Measurements from ENCODE around the gene IGSF9B.
A peak's percentile ranks its signal among the peaks of the same experiment; 100 is the strongest.

The IGSF9B gene

DNA sequence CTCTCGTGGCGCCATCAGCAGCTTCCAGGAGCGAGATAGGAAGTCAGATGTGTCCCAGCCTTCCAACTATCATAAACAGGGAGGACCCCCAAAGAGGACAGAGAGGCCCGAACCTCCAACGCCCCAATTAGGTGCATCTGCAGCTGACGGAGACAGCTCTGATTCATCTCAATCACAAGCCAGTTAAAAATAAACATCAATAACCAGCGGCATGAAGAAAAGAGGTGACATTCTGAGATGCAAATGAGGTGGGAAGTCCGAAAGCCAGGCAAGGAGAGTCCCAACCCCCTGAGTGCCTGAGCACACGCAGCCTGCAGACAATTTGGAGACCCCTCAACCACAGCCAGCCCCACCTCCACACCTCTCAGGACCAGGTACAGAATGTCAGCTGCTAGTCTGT, 28.1 kb upstream of the IGSF9B start:
- DNase-seq, result no peak

GRCh38 chr11:133983660-133984316, 27.0 kb upstream of the IGSF9B start:
- no peak for DNase-seq

- DNase-seq, result no peak
Observed at GRCh38 chr11:133982876-133983275, 26.1 kb upstream of the IGSF9B start.

DNA sequence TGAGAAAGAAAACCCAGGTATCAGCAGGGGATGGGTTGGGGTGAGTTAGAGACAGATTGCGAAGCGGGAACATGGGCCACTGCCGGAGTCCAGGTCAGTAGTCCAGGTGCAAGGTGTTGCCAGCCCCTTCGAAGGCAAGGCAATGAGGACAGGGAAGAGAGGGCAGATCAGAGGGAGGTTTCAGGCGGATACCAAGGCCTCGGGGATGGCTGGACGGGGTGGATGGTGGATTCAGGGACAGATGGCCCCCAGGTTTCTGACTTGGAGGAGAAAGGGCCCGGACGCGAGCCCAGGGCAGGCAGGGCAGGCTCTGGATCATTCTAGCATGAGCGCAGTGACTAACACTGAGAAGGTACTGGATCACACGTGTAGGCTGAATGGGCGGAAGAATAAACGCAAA, 25.4 kb upstream of the IGSF9B start:
- no peak for DNase-seq

GRCh38 chr11:133981156-133981555, 24.4 kb upstream of the IGSF9B start:
- no peak for DNase-seq

DNA sequence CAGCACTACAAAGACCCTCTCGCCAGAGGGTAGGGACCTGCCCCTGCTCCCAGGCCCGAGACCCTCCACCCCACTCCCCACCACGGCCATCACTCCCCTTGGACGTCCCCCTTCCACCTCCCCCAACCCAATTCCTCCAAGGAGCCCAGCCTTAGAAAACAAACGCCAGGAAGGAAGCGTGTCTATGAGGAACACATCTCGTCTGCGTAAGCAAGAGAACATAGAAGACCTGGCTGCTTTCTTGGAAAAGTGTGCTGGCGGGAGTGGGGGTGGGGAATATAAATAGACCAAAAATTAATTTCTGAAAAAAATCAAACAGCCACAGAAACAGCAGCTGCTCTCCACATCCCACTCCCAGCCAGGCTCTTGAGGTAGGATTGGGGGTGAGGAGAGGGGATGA, 23.9 kb upstream of the IGSF9B start:
- no peak for DNase-seq

DNA sequence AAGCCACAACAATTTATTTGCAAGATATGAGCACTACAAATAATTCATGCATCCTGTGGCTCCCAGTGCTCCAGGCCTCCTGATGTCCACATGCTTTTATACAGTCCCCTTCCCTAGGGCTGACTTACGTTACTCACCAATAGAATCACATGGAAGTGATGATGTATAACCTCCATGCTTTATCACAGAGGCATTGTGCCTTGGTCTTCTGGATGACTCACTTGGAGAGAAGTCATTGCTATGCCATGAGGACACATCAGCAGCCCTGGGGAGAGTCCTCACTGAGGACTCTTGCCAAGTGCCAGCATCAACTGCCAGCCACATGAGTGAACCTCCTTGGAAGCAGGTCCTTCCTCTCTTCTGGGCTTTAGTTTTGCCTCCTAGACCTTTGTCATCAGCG, 22.0 kb upstream of the IGSF9B start:
- DNase-seq, result no peak

DNA sequence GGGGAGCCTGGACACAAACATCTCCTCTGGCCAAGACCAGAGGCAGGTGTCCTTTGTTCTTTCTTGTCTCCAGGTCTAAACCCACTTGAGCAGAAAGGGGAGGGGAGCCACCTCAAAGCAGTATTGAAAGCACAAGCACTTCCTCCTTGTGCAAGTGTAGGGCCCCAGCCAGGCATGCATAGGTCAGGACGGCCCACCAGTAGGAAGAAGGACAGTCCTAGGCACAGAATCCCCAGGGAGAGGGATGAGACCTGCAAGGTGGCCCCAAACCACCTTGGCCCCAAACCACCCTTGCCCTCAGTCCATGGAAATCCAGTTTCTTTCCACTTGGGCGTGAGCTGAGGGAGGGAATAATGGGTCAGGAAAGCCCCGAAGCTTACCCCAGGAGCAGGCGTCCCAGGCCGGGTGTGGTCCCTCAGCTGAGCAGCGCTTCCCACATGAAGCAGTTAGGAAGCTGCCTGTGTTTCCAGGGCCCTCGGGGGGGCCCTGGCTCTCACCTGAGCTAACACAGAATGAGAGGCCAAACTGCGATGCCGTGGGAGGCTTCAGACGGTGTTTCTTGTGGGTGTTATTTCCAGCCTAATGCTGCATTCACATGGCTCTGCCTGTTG, 20.4 kb upstream of the IGSF9B start:
- no peak for DNase-seq

DNA sequence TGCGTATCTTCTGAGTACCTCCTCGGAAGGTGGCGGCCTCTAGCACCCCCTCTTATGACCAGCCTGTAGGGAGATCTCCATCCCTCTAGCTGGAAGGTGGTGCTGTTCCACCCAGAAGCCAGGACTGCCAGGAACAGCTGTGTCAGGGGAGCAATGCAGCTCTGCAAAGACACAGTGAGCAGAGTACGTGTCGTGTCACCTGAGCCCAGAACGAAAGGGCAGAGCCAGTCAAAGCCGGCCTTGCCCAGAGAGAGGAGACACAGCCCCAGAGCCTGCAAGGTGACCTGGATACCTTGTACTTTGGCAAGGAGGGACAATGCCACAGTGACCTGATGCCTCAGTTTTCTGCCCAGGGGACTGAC, 18.7 kb upstream of the IGSF9B start:
- no peak for DNase-seq

DNA sequence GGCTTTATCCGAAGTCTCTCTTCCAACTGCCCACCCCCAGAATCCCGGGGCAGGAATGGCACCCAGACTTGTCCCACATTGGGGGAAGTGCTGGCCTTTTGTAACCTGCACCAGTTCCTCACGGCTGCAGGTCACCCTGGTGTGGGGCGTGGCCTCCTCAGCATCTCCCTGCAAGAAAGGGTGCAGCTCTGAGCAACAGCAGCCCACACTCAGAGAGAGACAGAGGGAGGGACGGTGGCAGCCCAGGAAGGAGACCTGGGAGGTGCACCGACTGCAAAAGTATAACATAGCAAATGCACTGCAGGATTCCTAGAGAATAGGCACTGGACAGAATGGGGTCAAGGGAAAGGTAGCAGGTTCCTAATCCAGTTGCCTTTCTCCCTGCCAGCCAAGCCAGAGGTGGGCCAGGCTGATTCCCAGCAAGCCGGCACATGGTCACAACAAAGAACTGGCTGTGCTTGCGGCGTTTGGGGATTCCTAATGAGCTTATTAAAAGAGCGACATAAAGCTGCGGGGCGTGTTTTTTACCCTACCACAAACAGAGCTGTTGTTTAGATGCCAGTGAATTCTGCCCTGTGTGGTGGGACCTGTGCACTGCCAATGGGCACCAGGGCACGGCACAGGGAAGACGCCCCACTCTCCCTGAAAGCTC, 18.2 kb upstream of the IGSF9B start:
- DNase-seq, result no peak

- no peak for DNase-seq
Observed at GRCh38 chr11:133971881-133972280, 15.1 kb upstream of the IGSF9B start.

GRCh38 chr11:133969112-133969511, 12.3 kb upstream of the IGSF9B start:
- no peak for DNase-seq

DNA sequence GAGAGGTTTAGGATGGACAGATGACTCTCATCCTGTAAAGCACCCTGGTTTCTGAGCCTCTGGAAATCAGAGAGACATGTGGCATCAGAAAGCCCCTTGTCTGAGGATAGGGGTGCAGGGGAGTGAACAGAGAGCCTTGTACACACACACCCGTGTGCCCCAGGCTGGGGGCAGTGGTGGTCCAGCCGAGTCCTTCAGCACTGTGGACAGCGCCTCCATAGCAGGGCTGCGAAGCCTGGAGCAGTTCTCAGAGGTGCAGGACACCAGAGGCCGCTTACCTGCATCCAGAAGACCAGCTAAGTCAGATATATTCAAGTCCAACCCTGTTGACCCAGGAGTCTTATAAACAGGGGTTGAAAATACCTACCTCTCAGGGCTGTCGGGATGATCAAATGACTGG, 11.5 kb upstream of the IGSF9B start:
- DNase-seq, result peak; percentile 58

DNA sequence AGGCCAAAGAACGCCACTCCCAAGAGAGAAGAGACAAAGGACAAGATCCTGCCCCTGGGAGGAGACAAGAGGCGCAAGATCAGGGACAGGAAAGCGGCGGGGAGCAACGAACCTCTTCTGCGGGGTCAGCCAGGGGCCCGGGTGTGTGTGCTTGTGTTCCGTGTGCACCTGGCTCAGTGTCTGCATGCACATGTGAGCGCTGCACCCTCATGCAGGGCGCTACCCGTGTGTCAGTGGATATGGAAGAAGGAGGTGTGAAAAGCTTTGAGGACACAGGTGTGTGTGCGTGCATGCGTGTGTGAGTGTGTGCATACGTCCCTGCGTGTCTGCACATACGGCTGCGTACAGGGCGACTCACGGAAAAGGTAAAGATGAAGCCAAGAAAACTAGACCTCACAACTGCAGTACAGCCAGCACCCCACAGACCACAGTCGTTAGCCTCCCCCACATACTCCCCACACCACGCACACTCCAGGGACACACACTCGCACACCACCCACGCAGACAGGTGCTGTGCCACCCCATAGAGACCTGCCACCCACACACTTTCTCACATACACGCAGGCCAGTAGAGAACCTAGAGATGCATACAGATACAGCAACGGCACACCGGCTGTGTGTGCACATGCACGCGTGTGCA, 11.0 kb upstream of the IGSF9B start:
- no peak for DNase-seq

DNA sequence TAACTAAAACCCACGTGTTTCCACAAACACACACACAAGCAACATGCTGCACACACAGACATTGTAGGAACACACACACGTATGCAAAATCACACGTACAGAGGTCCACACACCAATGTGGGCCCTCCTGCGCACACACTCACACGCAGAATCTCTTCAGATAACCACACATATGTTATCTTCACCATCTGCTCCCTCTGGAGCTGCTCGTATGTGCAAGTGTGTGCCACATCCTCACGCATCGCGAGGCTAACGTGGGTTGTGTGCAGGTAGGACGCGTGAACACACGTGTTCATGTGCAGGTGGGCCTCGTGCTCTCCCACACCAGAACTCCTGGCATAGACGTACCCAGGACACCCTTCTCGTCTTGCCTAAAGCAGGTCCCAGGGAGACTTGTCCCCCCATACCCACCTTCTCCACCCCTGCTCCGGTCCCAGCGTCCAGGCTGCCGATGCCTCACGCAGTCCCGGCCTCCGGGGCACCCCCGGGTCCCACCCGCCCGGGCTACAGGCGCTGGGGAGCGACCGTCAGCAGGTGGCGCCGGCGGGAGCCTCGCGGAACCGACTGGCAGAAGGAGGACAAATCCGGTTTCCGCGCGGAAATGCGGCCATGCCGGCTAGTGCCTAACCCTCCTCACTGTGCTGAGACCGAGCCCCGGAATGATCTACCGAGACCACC, 10.3 kb upstream of the IGSF9B start:
- peak; percentile 79 for DNase-seq

DNA sequence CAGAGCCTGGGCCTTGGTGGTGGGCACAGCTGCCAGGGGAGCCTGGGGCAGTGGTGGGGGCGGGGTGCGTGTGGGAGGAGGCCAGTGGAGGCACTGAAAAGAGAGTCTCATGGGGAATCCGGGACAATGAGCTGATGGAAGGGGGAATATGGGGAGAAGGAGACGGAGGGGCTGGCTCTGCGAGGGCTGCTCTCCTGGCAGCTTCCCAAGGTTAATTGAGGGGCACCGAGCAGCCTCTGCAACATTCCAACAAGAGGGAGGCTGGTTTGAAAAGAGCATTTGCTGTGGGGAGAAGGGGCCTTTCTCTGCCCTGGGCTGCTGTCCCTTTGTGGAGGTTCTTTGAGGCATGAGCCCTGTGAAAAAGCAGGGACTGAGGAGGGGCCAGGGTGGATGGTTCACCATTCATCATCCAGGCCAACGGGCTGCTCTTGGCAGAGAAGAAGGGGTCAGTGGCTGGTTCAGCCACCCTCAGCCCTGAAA, 9.4 kb upstream of the IGSF9B start:
- DNase-seq, result peak; percentile 75

GRCh38 chr11:133965031-133965601, 8.3 kb upstream of the IGSF9B start:
- peak; percentile 30 for DNase-seq

- no peak for DNase-seq
Observed at GRCh38 chr11:133964356-133964755, 7.6 kb upstream of the IGSF9B start.

GRCh38 chr11:133961890-133962289, 5.1 kb upstream of the IGSF9B start:
- DNase-seq, result no peak

DNA sequence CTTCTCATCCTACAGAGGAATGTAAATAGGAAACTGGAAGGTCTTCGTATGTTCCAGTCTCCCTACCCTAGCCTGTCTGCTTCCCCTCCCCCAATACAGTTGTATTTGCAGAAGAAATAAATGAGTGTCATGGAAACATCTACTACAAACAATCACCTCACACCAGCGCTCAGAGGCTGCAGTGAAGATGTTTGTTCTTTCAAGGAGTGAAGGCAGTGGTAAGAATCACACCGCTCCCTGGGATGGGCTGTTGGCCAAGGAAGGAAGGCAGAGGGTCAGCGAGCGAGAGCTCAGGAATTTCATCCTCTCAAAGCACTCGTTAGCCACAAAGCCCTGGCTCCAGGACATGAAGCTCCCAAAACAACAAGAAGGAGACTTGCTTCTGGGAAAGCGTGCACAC, 1.1 kb upstream of the IGSF9B start:
- DNase-seq, result no peak

- peak; percentile 74 for DNase-seq
Observed at GRCh38 chr11:133955945-133956421, 785 bp downstream of the IGSF9B start.

GRCh38 chr11:133955081-133955891, 1.5 kb downstream of the IGSF9B start:
- DNase-seq, result peak; percentile 73
